ENCODE results near the gene FAM83D.

GRCh38 chr20:38918172-38918571 lies 8.0 kb upstream of the FAM83D start:
- TF ChIP-seq CTCF (IDR thresholded peaks at IDR 0.05) (no peak), POLR2AphosphoS5 (IDR thresholded peaks at IDR 0.05) (no peak), EP300 (IDR thresholded peaks at IDR 0.05) (no peak), POLR2A (IDR thresholded peaks at IDR 0.05) (no peak)
